SK-N-SH (cell line): ENCODE data around the gene MYO9A. TPM values are rescaled to one million over a fixed set of nuclear protein-coding genes. Genes with fewer than 3 reads are reported as not detected.

Experiments
- CTCF ChIA-PET: fragments of 300-600, 350-600 bp; formaldehyde crosslinking; extraction: SDS; loops from one replicate; lab custom pipeline; 2021; lab: Yijun Ruan, JAX
- POLR2A ChIA-PET: fragments of 350-600 bp; sonication (Branson Sonifier 250); formaldehyde crosslinking; extraction: SDS; loops from one replicate; lab custom pipeline; 2020; ENCODE audit warnings: antibody characterized with exemption, inconsistent platforms; lab: Yijun Ruan, JAX
- DNase-seq: peaks from one replicate; pipeline ENCODE4 v3.0.0; 2012
- H2AFZ ChIP-seq: fragments of 200-600 bp; sonication (generic); 2 replicates; pipeline ENCODE4 v1.8.1; 2016; ENCODE audit warnings: antibody characterized with exemption, mild to moderate bottlenecking, low read depth
- H3F3A ChIP-seq: fragments of 200-600 bp; sonication (generic); replicated peaks from 2 replicates; pipeline ENCODE3; 2016; ENCODE audit warnings: antibody characterized with exemption, mild to moderate bottlenecking; ENCODE audit not compliant: insufficient read depth
- H3K27ac ChIP-seq, 2 experiments: fragments of 200-500 bp in 1 of 2; fragments of 200-600 bp in 1 of 2; sonication (Bioruptor generic) in 1 of 2; sonication (generic), shearing (Covaris generic) in 1 of 2; 2 replicates each; pipeline versions ENCODE4 v1.5.1 to v1.6.1; 2014 to 2016; ENCODE audit warnings: low read depth in 2 of 2, inconsistent platforms in 1 of 2, low read length in 1 of 2, mild to moderate bottlenecking in 1 of 2, mixed read lengths in 1 of 2
- H3K27me3 ChIP-seq: fragments of 200-600 bp; sonication (generic), shearing (Covaris generic); 2 replicates; pipeline ENCODE4 v1.6.1; 2016; ENCODE audit warnings: mixed run types; ENCODE audit not compliant: insufficient read depth
- H3K36me3 ChIP-seq, 2 experiments: fragments of 200-500 bp in 1 of 2; fragments of 200-600 bp in 1 of 2; sonication (Bioruptor generic) in 1 of 2; sonication (generic) in 1 of 2; replicated peaks in 1 of 2; 2 replicates each; pipeline versions ENCODE3 to v1.5.1; 2014 to 2016; ENCODE audit warnings: low read length in 1 of 2, mild to moderate bottlenecking in 1 of 2; ENCODE audit not compliant: insufficient read depth in 2 of 2, control insufficient read depth in 1 of 2
- H3K4me1 ChIP-seq, 2 experiments: fragments of 200-500 bp in 1 of 2; fragments of 200-600 bp in 1 of 2; sonication (Bioruptor generic) in 1 of 2; sonication (generic), shearing (Covaris generic) in 1 of 2; 2 replicates each; pipeline versions ENCODE4 v1.5.1 to v1.6.1; 2014 to 2016; ENCODE audit warnings: low read depth in 1 of 2, low read length in 1 of 2, mixed run types in 1 of 2; ENCODE audit not compliant: insufficient read depth in 2 of 2, control insufficient read depth in 1 of 2
- H3K4me2 ChIP-seq: fragments of 200-600 bp; sonication (generic), shearing (Covaris generic); 2 replicates; pipeline ENCODE4 v1.6.1; 2017; ENCODE audit warnings: mixed run types
- H3K4me3 ChIP-seq, 2 experiments: fragments of 200-500 bp in 1 of 2; fragments of 200-600 bp in 1 of 2; sonication (Bioruptor generic) in 1 of 2; sonication (generic), shearing (Covaris generic) in 1 of 2; 2 replicates each; pipeline versions ENCODE4 v1.5.1 to v1.8.1; 2014 to 2016; ENCODE audit warnings: low read depth in 2 of 2, inconsistent platforms in 1 of 2, low read length in 1 of 2, mild to moderate bottlenecking in 1 of 2, mixed read lengths in 1 of 2, moderate library complexity in 1 of 2
- H3K79me2 ChIP-seq: fragments of 200-600 bp; sonication (generic); 2 replicates; pipeline ENCODE4 v1.8.1; 2017; ENCODE audit warnings: mild to moderate bottlenecking; ENCODE audit not compliant: insufficient read depth
- H3K9ac ChIP-seq: fragments of 200-600 bp; sonication (generic); 2 replicates; pipeline ENCODE4 v1.6.1; 2017; ENCODE audit warnings: mixed run types
- H3K9me2 ChIP-seq: fragments of 200-600 bp; sonication (generic); 2 replicates; pipeline ENCODE4 v1.6.1; 2017; ENCODE audit warnings: mixed run types
- H3K9me3 ChIP-seq: fragments of 200-600 bp; sonication (generic); 2 replicates; pipeline ENCODE4 v1.6.1; 2017; ENCODE audit warnings: mixed run types, mild to moderate bottlenecking, moderate library complexity
- H4K20me1 ChIP-seq: fragments of 200-600 bp; sonication (generic); 2 replicates; pipeline ENCODE4 v1.6.1; 2017; ENCODE audit warnings: mild to moderate bottlenecking, mixed run types; ENCODE audit not compliant: insufficient read depth
- CHD2 ChIP-seq: fragments of 150-350 bp; IDR thresholded peaks from 2 replicates; pipeline ENCODE4 v1.6.1; 2018; ENCODE audit warnings: low read length; ENCODE audit not compliant: partially characterized antibody
- ELF1 ChIP-seq: IDR thresholded peaks from 2 replicates; pipeline ENCODE4 v1.4.0; 2012
- FOSL2 ChIP-seq: IDR thresholded peaks from 2 replicates; pipeline ENCODE4 v1.4.0; 2012; ENCODE audit warnings: low read depth, mild to moderate bottlenecking, moderate library complexity, borderline replicate concordance
- FOXJ3 ChIP-seq: sonication (generic); formaldehyde crosslinking; IDR thresholded peaks from 2 replicates; pipeline ENCODE4 v1.5.1; 2020; ENCODE audit warnings: mild to moderate bottlenecking, missing genetic modification reagents
- FOXM1 ChIP-seq: IDR thresholded peaks from 2 replicates; pipeline ENCODE4 v1.4.0; 2012; ENCODE audit warnings: low read depth, mild to moderate bottlenecking
- GATA2 ChIP-seq: sonication (generic); formaldehyde crosslinking; IDR thresholded peaks from 2 replicates; pipeline ENCODE4 v1.5.0; 2020; ENCODE audit warnings: mild to moderate bottlenecking, missing genetic modification reagents
- MXI1 ChIP-seq: IDR thresholded peaks from 2 replicates; pipeline ENCODE4 v1.6.1; 2012; ENCODE audit warnings: mild to moderate bottlenecking, low read depth, low read length, improper control_type of control experiment
- NFIC ChIP-seq: IDR thresholded peaks from 2 replicates; pipeline ENCODE4 v1.4.0; 2012; ENCODE audit warnings: borderline replicate concordance
- POLR2AphosphoS5 ChIP-seq: IDR thresholded peaks from 2 replicates; pipeline ENCODE4 v1.6.1; 2012; ENCODE audit warnings: low read depth, low read length
- RAD21 ChIP-seq: IDR thresholded peaks from 2 replicates; pipeline ENCODE4 v1.6.1; 2012; ENCODE audit warnings: mild to moderate bottlenecking, low read length
- REST ChIP-seq: IDR thresholded peaks from 2 replicates; pipeline ENCODE4 v1.6.1; 2012; ENCODE audit warnings: mild to moderate bottlenecking, low read depth, low read length, moderate library complexity
- RXRA ChIP-seq: IDR thresholded peaks from 2 replicates; pipeline ENCODE4 v1.4.0; 2012; ENCODE audit warnings: low read depth, mild to moderate bottlenecking, borderline replicate concordance
- TAF1 ChIP-seq: IDR thresholded peaks from 2 replicates; pipeline ENCODE4 v1.6.1; 2012; ENCODE audit warnings: low read depth, mild to moderate bottlenecking, low read length, moderate library complexity, borderline replicate concordance
- TCF12 ChIP-seq: IDR thresholded peaks from 2 replicates; pipeline ENCODE4 v1.4.0; 2012
- TEAD4 ChIP-seq: IDR thresholded peaks from 2 replicates; pipeline ENCODE4 v1.4.0; 2012; ENCODE audit warnings: mild to moderate bottlenecking, borderline replicate concordance; ENCODE audit not compliant: insufficient read depth
- USF1 ChIP-seq: IDR thresholded peaks from 2 replicates; pipeline ENCODE4 v1.4.0; 2012; ENCODE audit warnings: low read depth, borderline replicate concordance
- YY1 ChIP-seq: IDR thresholded peaks from 2 replicates; pipeline ENCODE4 v1.4.0; 2012; ENCODE audit warnings: low read depth, mild to moderate bottlenecking
- ZBTB33 ChIP-seq: IDR thresholded peaks from 2 replicates; pipeline ENCODE4 v1.4.0; 2012; ENCODE audit warnings: low read depth, borderline replicate concordance
- WGBS: methylation state at CpG from one replicate; pipeline ENCODE4 v1.1.6; 2017; ENCODE audit warnings: low lambda C conversion rate; 5-methylcytosine and 5-hydroxymethylcytosine counted together
- polyA plus RNA-seq, 3 experiments: library from polyadenylated mRNA; depleted of rRNA; stranded (reverse); fragments of >200 nt; gene quantifications; 2 replicates each; pipeline ENCODE4 v1.2.3, GENCODE V29; 2012

Gene MYO9A
- polyA plus RNA-seq, 1 of the 3 experiments (the other 2 are of a cell fraction) = 4.1 TPM

- DNase-seq = no peak
- H3K79me2 ChIP-seq = no peaks in the 10 kb centered on the region
- no peak for TF ChIP-seq RAD21
- no peak for TF ChIP-seq TAF1
- TF ChIP-seq POLR2AphosphoS5 = no peak
- TF ChIP-seq ZBTB33 = no peak
- TF ChIP-seq, all 33 proteins: peak for 0
- 100% methylated on average over 1 of the region's 1 CpG for WGBS
- Histone ChIP-seq H3K9me3 (no peaks in the 10 kb centered on the region), H4K20me1 (no peaks in the 10 kb centered on the region), H3K4me2 (no peak overlapping the region), H3K4me3 (no peak overlapping the region), H3K27me3 (no peaks in the 10 kb centered on the region), H3K4me1 (no peaks in the 10 kb centered on the region; a peak in 1 of 4 replicates), H3F3A (no peaks in the 10 kb centered on the region), H3K27ac (no peak overlapping the region), H3K9ac (no peak overlapping the region), H3K9me2 (0 out of 2 replicates have a peak, but pooled peaks cover 5% of the 10 kb centered on the region), H3K36me3 (peaks cover 56 to 57% of the 10 kb centered on the region in 2 experiments), H2AFZ (no peak overlapping the region)
- CTCF ChIA-PET = no interaction called here
- POLR2A ChIA-PET = no interaction called here
Measured at GRCh38 chr15:71883447-71883846, 234.5 kb downstream of the MYO9A start.

- WGBS = 96% methylated on average over 6 of the region's 6 CpGs
- no peaks in the 10 kb centered on the region for H3K4me1 ChIP-seq
- POLR2A ChIA-PET = no interaction called here
- no peaks in the 10 kb centered on the region for H3K27me3 ChIP-seq
- no peaks in the 10 kb centered on the region for H3K9me2 ChIP-seq
- no peak for DNase-seq
- no peak overlapping the region for H3K9ac ChIP-seq
- CTCF ChIA-PET = interaction anchor here (1.1 to 2.9 kb wide), 3 partner anchors 13 to 276 kb away, joined by 4 to 14 read pairs (median 5); no protein-coding TSS in a partner anchor
- no peaks in the 10 kb centered on the region for H4K20me1 ChIP-seq
- no peaks in the 10 kb centered on the region for H3K9me3 ChIP-seq
- no peak overlapping the region for H3K4me3 ChIP-seq
- no peaks in the 10 kb centered on the region for H3F3A ChIP-seq
- TF ChIP-seq FOXJ3 = no peak
- TF ChIP-seq USF1 = no peak
- TF ChIP-seq GATA2 (CRISPR knock-in tag) = no peak
- no peak for TF ChIP-seq YY1
- no peak for TF ChIP-seq REST
- TF ChIP-seq POLR2AphosphoS5 = no peak
- no peak for TF ChIP-seq FOSL2
- TF ChIP-seq RXRA = no peak
- no peak for TF ChIP-seq CHD2
- no peak for TF ChIP-seq MXI1
- no peak for TF ChIP-seq RAD21
- no peak for TF ChIP-seq TEAD4
- TF ChIP-seq TCF12 = no peak
- no peak for TF ChIP-seq FOXM1
- TF ChIP-seq NFIC = no peak
- TF ChIP-seq ELF1 = no peak
- TF ChIP-seq TAF1 = no peak
- TF ChIP-seq ZBTB33 = no peak
- no peak overlapping the region for H2AFZ ChIP-seq
- H3K4me2 ChIP-seq = no peak overlapping the region
- H3K79me2 ChIP-seq = no peaks in the 10 kb centered on the region
- peaks cover 50 to 59% of the 10 kb centered on the region in 2 experiments for H3K36me3 ChIP-seq
- H3K27ac ChIP-seq = no peak overlapping the region
Measured at GRCh38 chr15:71880276-71880675, 237.7 kb downstream of the MYO9A start.
